A549 (cell line): Measurements from ENCODE around the gene IQGAP2. TPM values are rescaled to one million over a fixed set of nuclear protein-coding genes. Genes with fewer than 3 reads are reported as not detected.
A peak's percentile ranks its signal among the peaks of the same experiment; 100 is the strongest.

Experiments
- ATAC-seq, 2 experiments: fragments of 200-7000 bp in 1 of 2; fragments of >200 bp in 1 of 2; cut with Nextera tagmentation in 1 of 2; cut with Tn5 transposase in 1 of 2; 3 replicates each; pipeline versions ENCODE4 v1.8.0 to v1.9.1; 2018 to 2020; ENCODE audit warnings: mild to moderate bottlenecking in 1 of 2, moderate library complexity in 1 of 2
- CTCF ChIA-PET: fragments of 300-600 bp; sonication (Branson Sonifier 250); formaldehyde crosslinking; extraction: SDS; loops from one replicate; lab custom pipeline; 2021; ENCODE audit warnings: antibody characterized with exemption, inconsistent platforms; lab: Yijun Ruan, JAX
- POLR2A ChIA-PET: fragments of 350-600 bp; formaldehyde crosslinking; extraction: SDS; loops from one replicate; lab custom pipeline; 2021; ENCODE audit warnings: antibody characterized with exemption, inconsistent platforms; lab: Yijun Ruan, JAX
- DNase-seq, 2 experiments: peaks; one replicate each; pipeline versions ENCODE4 v3.0.0 to v3.0.0-alpha.2; 2011 to 2016; ENCODE audit warnings: low read depth in 1 of 2, low spot score in 1 of 2
- FAIRE-seq: peaks from 2 replicates; lab custom pipeline; 2011; peaks lifted over from hg19 to GRCh38; lab: Jason Lieb, UNC
- H3K27ac ChIP-seq, 2 experiments: fragments of >200 bp; sonication (Bioruptor Twin); formaldehyde crosslinking; 3 replicates each; pipeline ENCODE4 v1.5.1; 2016 to 2017
- H3K4me1 ChIP-seq: fragments of >200 bp; sonication (Bioruptor Twin); formaldehyde crosslinking; 3 replicates; pipeline ENCODE4 v1.6.1; 2016
- H3K4me2 ChIP-seq: fragments of >200 bp; sonication (Bioruptor Twin); formaldehyde crosslinking; 3 replicates; pipeline ENCODE4 v1.6.1; 2016
- H3K4me3 ChIP-seq: fragments of >200 bp; sonication (Bioruptor Twin); formaldehyde crosslinking; 3 replicates; pipeline ENCODE4 v1.5.1; 2016
- H3K9me3 ChIP-seq: fragments of >200 bp; sonication (Bioruptor Twin); formaldehyde crosslinking; 3 replicates; pipeline ENCODE4 v1.6.1; 2016
- CBX2 ChIP-seq: fragments of 200-600 bp; sonication (generic); IDR thresholded peaks from 2 replicates; pipeline ENCODE4 v1.6.1; 2016; ENCODE audit warnings: low read depth, mild to moderate bottlenecking, borderline replicate concordance
- CEBPB ChIP-seq, 2 experiments: fragments of >200 bp in 1 of 2; sonication (Bioruptor Twin) in 1 of 2; formaldehyde crosslinking in 1 of 2; IDR thresholded peaks; 2 replicates each; pipeline ENCODE4 v1.6.1; 2012 to 2016
- EHF ChIP-seq: fragments of 250-450 bp; sonication (Bioruptor Pico); IDR thresholded peaks from 2 replicates; pipeline ENCODE4 v1.5.0; 2020; ENCODE audit warnings: mild to moderate bottlenecking
- ESRRA ChIP-seq: fragments of 150-350 bp; IDR thresholded peaks from 2 replicates; pipeline ENCODE4 v1.6.1; 2014; ENCODE audit warnings: mild to moderate bottlenecking, low read length, borderline replicate concordance
- FOXS1 ChIP-seq: fragments of 250-450 bp; sonication (Bioruptor Pico); IDR thresholded peaks from 2 replicates; pipeline ENCODE4 v1.5.0; 2020; ENCODE audit warnings: mild to moderate bottlenecking, moderate library complexity
- GATA3 ChIP-seq: IDR thresholded peaks from 2 replicates; pipeline ENCODE4 v1.6.1; 2012; ENCODE audit warnings: borderline replicate concordance
- HOXA7 ChIP-seq: fragments of 250-450 bp; sonication (Bioruptor Pico); IDR thresholded peaks from 2 replicates; pipeline ENCODE4 v1.5.0; 2020; ENCODE audit warnings: mild to moderate bottlenecking, moderate library complexity
- HOXB13 ChIP-seq: fragments of 250-450 bp; sonication (Bioruptor Pico); IDR thresholded peaks from 2 replicates; pipeline ENCODE4 v1.5.0; 2020; ENCODE audit warnings: low read depth, mild to moderate bottlenecking, moderate library complexity
- HOXB5 ChIP-seq: fragments of 250-450 bp; sonication (Bioruptor Pico); IDR thresholded peaks from 2 replicates; pipeline ENCODE4 v1.5.0; 2020; ENCODE audit warnings: mild to moderate bottlenecking, moderate library complexity
- NPAS2 ChIP-seq: fragments of 250-450 bp; sonication (Bioruptor Pico); IDR thresholded peaks from 2 replicates; pipeline ENCODE4 v1.8.0; 2022; ENCODE audit warnings: mild to moderate bottlenecking, moderate library complexity, borderline replicate concordance
- PHF8 ChIP-seq: fragments of 200-600 bp; sonication (generic); IDR thresholded peaks from 2 replicates; pipeline ENCODE4 v1.6.1; 2016; ENCODE audit warnings: low read depth, mild to moderate bottlenecking, antibody characterized with exemption, moderate library complexity, borderline replicate concordance
- RAD21 ChIP-seq, 2 experiments: fragments of >200 bp in 1 of 2; sonication (Bioruptor Twin) in 1 of 2; formaldehyde crosslinking in 1 of 2; IDR thresholded peaks in 1 of 2; conservative IDR thresholded peaks in 1 of 2; 2 replicates in 1 of 2; 3 replicates in 1 of 2; pipeline ENCODE4 v1.6.1; 2012 to 2018; ENCODE audit warnings: inconsistent platforms in 1 of 2
- RARB ChIP-seq: fragments of 250-450 bp; sonication (Bioruptor Pico); IDR thresholded peaks from 2 replicates; pipeline ENCODE4 v1.8.0; 2021; ENCODE audit warnings: mild to moderate bottlenecking, moderate library complexity
- RCOR1 ChIP-seq: fragments of 150-350 bp; IDR thresholded peaks from 2 replicates; pipeline ENCODE4 v1.6.1; 2014; ENCODE audit warnings: antibody characterized with exemption, low read length, low read depth
- RFX5 ChIP-seq: fragments of 450-650 bp; IDR thresholded peaks from 2 replicates; pipeline ENCODE4 v1.7.1; 2014; ENCODE audit warnings: antibody characterized with exemption, mild to moderate bottlenecking, moderate library complexity
- SMC3 ChIP-seq: fragments of >200 bp; sonication (Bioruptor Twin); formaldehyde crosslinking; IDR thresholded peaks from 3 replicates; pipeline ENCODE4 v1.6.1; 2018; ENCODE audit warnings: inconsistent platforms
- SREBF2 ChIP-seq: fragments of 450-650 bp; IDR thresholded peaks from 2 replicates; pipeline ENCODE4 v1.6.1; 2014; ENCODE audit warnings: mild to moderate bottlenecking, moderate library complexity
- TFCP2L1 ChIP-seq: fragments of 250-450 bp; sonication (Bioruptor Pico); IDR thresholded peaks from 2 replicates; pipeline ENCODE4 v1.5.0; 2021; ENCODE audit warnings: mild to moderate bottlenecking
- ZC3H11A ChIP-seq: fragments of 450-650 bp; IDR thresholded peaks from 2 replicates; pipeline ENCODE4 v1.6.1; 2014; ENCODE audit warnings: antibody characterized with exemption, mild to moderate bottlenecking
- WGBS: methylation state at CpG from one replicate; pipeline ENCODE4 v1.1.6; 2017; ENCODE audit errors: missing lambda C conversion rate; 5-methylcytosine and 5-hydroxymethylcytosine counted together
- polyA plus RNA-seq, 4 experiments: library from polyadenylated mRNA; depleted of rRNA in 3 of 4; stranded (reverse); fragments of >200 nt; fragmentation: RNase III in 1 of 4; extraction: RNeasy Plus Mini Kit Qiagen cat#74134 plus additional on column Dnase treatment in 1 of 4; gene quantifications; 2 replicates in 3 of 4; 3 replicates in 1 of 4; pipeline ENCODE4 v1.2.3, GENCODE V29; 2011 to 2017
- TF ChIP-seq, protein P1 (sequence below): fragments of 250-450 bp; sonication (Bioruptor Pico); IDR thresholded peaks from 2 replicates; pipeline ENCODE4 v1.5.0; 2020; ENCODE audit warnings: low read depth, mild to moderate bottlenecking, moderate library complexity
- TF ChIP-seq, protein P2 (sequence below): fragments of 450-650 bp; IDR thresholded peaks from 2 replicates; pipeline ENCODE4 v1.6.1; 2014; ENCODE audit warnings: antibody characterized with exemption
- TF ChIP-seq, protein P3 (sequence below): IDR thresholded peaks from 2 replicates; pipeline ENCODE4 v1.6.1; 2012; ENCODE audit warnings: low read depth, borderline replicate concordance
- TF ChIP-seq, protein P4 (sequence below): IDR thresholded peaks from 2 replicates; pipeline ENCODE4 v1.6.1; 2012

IQGAP2 gene
- polyA plus RNA-seq, 2 of the 4 experiments (the other 2 are of a cell fraction) = 5.3 to 10.1 TPM

DNA sequence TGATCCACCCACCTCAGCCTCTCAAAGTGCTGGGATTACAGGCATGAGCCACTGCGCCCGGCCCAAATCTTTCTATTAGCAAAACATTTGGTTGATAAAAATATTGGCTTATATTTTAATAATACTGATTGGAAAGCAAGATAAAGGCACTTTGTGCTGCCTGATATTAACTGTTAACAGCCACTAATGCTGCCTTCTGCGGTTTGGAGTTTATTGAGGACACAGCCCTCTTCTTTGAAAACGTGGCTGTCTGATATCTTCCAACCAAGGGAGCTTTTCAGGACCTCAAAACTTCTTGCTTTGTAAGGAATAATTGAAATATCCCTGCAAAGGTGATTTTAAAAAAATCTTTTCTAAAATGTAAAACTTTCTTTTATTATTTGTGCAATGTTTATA is 94.0 kb downstream of the IQGAP2 start:
- WGBS = 59% methylated on average over 4 of the region's 4 CpGs
- no peak for FAIRE-seq
- no peak overlapping the region; a peak in 1 of 6 replicates for H3K27ac ChIP-seq
- no peaks in the 10 kb centered on the region for H3K9me3 ChIP-seq
- CTCF ChIA-PET = no interaction called here
- no peaks in the 10 kb centered on the region for H3K4me1 ChIP-seq
- no peak overlapping the region for H3K4me3 ChIP-seq
- ATAC-seq = no peak
- TF ChIP-seq NPAS2 (CRISPR knock-in tag) (no peak), PHF8 (no peak), CBX2 (no peak)
- TF ChIP-seq, protein P1, sequence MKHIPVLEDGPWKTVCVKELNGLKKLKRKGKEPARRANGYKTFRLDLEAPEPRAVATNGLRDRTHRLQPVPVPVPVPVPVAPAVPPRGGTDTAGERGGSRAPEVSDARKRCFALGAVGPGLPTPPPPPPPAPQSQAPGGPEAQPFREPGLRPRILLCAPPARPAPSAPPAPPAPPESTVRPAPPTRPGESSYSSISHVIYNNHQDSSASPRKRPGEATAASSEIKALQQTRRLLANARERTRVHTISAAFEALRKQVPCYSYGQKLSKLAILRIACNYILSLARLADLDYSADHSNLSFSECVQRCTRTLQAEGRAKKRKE (CRISPR knock-in tag) = no peak
- TF ChIP-seq, all 56 proteins: peak for 0
- H3K4me2 ChIP-seq = no peak overlapping the region
- POLR2A ChIA-PET = no interaction called here
- DNase-seq = no peak

DNA sequence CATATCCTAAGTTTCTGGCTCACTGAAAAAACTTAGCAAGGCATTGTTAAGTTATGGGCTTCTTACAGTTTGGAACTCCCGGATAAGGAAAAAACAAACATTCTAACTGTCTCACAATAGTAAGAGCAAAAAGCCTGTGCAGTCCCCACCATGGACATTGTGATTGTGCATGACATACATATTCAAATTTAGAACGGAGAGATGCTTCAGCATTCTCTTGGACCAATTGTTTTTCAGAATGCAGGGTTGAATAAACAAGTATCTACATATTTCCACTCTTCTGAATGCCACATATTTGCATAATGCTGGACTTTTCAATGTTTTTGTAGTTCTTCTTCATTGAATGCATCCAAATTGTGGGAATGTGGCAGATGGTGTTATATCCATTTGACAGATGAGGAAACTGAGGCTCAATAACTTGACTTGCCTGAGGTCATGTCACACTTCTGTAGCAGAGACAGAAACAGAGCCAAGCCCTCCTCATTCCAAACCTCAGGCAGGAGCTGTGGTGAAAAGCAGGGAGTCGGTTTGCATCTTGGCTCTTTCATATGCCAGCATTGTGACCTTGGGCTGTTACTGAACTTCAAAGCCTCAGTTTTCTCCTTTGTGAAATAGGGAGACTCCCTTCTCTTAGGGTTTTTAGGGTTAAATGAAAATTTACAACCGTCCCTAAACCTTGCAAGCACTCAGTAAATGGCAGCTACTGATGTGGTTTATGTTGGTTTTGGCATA is 95.1 kb downstream of the IQGAP2 start:
- H3K9me3 ChIP-seq = no peaks in the 10 kb centered on the region
- 47% methylated on average over 4 of the region's 4 CpGs for WGBS
- DNase-seq = no peak
- no peaks in the 10 kb centered on the region for H3K4me1 ChIP-seq
- no peak for ATAC-seq
- TF ChIP-seq ESRRA (no peak), PHF8 (no peak), EHF (CRISPR knock-in tag) (no peak)
- TF ChIP-seq, protein P2, sequence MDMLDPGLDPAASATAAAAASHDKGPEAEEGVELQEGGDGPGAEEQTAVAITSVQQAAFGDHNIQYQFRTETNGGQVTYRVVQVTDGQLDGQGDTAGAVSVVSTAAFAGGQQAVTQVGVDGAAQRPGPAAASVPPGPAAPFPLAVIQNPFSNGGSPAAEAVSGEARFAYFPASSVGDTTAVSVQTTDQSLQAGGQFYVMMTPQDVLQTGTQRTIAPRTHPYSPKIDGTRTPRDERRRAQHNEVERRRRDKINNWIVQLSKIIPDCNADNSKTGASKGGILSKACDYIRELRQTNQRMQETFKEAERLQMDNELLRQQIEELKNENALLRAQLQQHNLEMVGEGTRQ = no peak
- TF ChIP-seq, protein P3, sequence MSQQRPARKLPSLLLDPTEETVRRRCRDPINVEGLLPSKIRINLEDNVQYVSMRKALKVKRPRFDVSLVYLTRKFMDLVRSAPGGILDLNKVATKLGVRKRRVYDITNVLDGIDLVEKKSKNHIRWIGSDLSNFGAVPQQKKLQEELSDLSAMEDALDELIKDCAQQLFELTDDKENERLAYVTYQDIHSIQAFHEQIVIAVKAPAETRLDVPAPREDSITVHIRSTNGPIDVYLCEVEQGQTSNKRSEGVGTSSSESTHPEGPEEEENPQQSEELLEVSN = no peak
- TF ChIP-seq, all 56 proteins: peak for 0
- no peak overlapping the region for H3K4me3 ChIP-seq
- FAIRE-seq = peak; percentile 7
- CTCF ChIA-PET = no interaction called here
- POLR2A ChIA-PET = no interaction called here
- H3K4me2 ChIP-seq = no peak overlapping the region
- no peak overlapping the region for H3K27ac ChIP-seq

DNA sequence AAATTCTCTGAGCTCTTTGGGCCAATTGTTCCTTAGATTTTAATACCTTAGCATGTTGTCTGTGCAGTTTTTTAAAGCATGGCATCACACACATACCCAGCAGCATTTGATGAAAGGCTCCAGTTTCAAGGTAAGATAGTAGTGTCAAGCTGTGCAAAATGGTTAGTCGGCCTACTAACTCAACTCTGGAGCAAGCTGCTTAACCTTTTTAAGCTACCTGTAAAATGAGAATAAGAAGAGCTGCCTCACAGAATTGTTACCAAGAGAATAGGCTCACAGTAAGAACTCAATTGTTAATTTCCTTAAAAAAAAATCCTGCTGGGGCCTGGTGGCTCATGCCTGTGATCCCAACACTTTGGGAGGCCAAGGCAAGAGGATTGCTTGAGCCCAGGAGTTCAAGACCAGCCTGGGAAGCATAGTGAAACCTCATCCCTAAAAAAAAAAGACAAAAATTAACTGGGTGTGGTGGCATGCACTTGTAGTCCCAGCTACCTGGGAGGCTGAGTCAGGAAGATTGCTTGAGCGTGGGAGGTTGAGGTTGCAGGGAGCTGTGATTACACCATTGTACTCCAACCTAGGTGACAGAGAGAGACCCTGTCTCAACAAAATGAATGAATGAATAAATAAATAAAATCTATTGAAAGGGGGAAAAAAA is 96.5 kb downstream of the IQGAP2 start:
- FAIRE-seq (no peak), ATAC-seq (no peak)
- POLR2A ChIA-PET = no interaction called here

DNA sequence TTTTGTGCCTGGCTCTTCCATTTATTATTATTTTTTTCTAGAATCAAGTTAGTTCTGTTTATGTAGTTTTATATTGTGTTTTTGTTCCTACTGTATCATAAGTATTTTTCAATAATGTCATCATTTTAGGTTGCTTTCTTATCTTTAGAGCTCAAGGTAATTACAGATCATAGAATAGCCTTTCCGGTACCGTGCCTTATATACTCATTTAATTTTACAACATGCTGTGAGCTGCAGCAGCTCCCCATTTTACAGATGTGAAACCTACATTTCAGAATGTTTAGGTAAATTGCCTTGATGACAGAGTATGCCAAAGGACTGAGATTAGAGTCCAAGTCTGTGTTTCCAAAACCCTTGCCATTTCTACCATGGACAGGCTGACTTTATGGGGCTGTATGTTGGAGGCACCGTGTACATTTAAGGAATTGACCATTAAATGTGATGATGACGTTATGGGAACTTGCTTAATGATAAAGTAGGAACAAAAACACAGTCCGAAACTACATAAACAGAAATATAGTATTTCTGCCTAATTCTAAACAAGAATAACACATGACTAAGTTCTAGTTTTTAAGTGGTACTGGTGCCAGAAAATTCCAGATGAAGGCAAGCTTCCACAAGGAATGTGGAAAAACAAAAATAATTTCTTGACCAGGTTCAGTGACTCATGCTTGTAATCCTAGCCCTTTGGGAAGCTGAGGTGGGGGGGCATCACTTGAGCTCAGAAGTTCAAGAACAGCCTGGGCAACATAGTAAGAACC is 97.7 kb downstream of the IQGAP2 start:
- DNase-seq (no peak), FAIRE-seq (no peak), ATAC-seq (no peak)
- no peaks in the 10 kb centered on the region for H3K4me1 ChIP-seq
- ChIA-PET CTCF (interaction anchor here (0.6 to 1.1 kb wide), 2 partner anchors 48 to 992 kb away, joined by 3 read pairs; no protein-coding TSS in a partner anchor), POLR2A (no interaction called here)
- no peak overlapping the region for H3K4me3 ChIP-seq
- WGBS = 53% methylated on average over 5 of the region's 5 CpGs
- H3K4me2 ChIP-seq = no peak overlapping the region
- H3K9me3 ChIP-seq = no peaks in the 10 kb centered on the region
- no peak overlapping the region for H3K27ac ChIP-seq
- TF ChIP-seq GATA3 (no peak), TFCP2L1 (CRISPR knock-in tag) (no peak), HOXA7 (no peak), ESRRA (no peak), RCOR1 (no peak), RFX5 (no peak), ZC3H11A (no peak), RAD21 (conservative IDR thresholded peaks at IDR 0.05 in 1 of 2, IDR thresholded peaks at IDR 0.05 in 1 of 2) (no peak), NPAS2 (CRISPR knock-in tag) (no peak), HOXB5 (CRISPR knock-in tag) (no peak), RARB (no peak), PHF8 (no peak), SMC3 (no peak), HOXB13 (CRISPR knock-in tag) (no peak), CEBPB (IDR thresholded peaks at IDR 0.05) (no peak)
- TF ChIP-seq, protein P4, sequence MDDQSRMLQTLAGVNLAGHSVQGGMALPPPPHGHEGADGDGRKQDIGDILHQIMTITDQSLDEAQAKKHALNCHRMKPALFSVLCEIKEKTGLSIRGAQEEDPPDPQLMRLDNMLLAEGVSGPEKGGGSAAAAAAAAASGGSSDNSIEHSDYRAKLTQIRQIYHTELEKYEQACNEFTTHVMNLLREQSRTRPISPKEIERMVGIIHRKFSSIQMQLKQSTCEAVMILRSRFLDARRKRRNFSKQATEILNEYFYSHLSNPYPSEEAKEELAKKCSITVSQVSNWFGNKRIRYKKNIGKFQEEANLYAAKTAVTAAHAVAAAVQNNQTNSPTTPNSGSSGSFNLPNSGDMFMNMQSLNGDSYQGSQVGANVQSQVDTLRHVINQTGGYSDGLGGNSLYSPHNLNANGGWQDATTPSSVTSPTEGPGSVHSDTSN = no peak
- TF ChIP-seq, protein P1 (CRISPR knock-in tag) = no peak

More for the DNA sequence above, 96.5 kb downstream of the IQGAP2 start:
- no peak for TF ChIP-seq HOXB5 (CRISPR knock-in tag)
- no peak for TF ChIP-seq SREBF2
- no peak for TF ChIP-seq FOXS1 (CRISPR knock-in tag)
- DNase-seq = no peak
- Histone ChIP-seq H3K4me2 (no peak overlapping the region), H3K4me3 (no peak overlapping the region), H3K4me1 (no peaks in the 10 kb centered on the region), H3K27ac (no peak overlapping the region), H3K9me3 (no peaks in the 10 kb centered on the region)
- 55% methylated on average over 2 of the region's 2 CpGs for WGBS
- CTCF ChIA-PET = interaction anchor here (0.9 to 1.1 kb wide), 3 partner anchors 9 to 58 kb away, joined by 3 read pairs; no protein-coding TSS in a partner anchor
